ENCODE results near the gene CNTNAP2. TPM values are rescaled to one million over a fixed set of nuclear protein-coding genes. Genes with fewer than 3 reads are reported as not detected.

The CNTNAP2 gene
- total RNA-seq, 2 experiments from 2014 or later, result not detected

GRCh38 chr7:147971606-147972110 lies 1855.1 kb downstream of the CNTNAP2 start:
- DNase-seq (no peak), ATAC-seq (ENCODE audit: poor library complexity) (no peak)
- no peaks in the 10 kb centered on the region for H3K36me3 Mint-ChIP-seq (ENCODE audit: low read depth)
- no peak for TF ChIP-seq CTCF (IDR thresholded peaks at IDR 0.05)
- H3K27me3 ChIP-seq (ENCODE audit: control insufficient read depth in 1 of 2, insufficient read depth in 2 of 2, low read length in 2 of 2), result no peaks in the 10 kb centered on the region
- H3K27me3 Mint-ChIP-seq, result peaks cover 3% of the 10 kb centered on the region
- CTCF ChIA-PET, result no interaction called here
- no peaks in the 10 kb centered on the region for H3K4me1 ChIP-seq (ENCODE audit: insufficient read depth, low read length)
- POLR2A ChIA-PET, result no interaction called here
- no peaks in the 10 kb centered on the region for H3K9me3 ChIP-seq (ENCODE audit: control insufficient read depth in 1 of 2, insufficient read depth in 1 of 2, low read length in 2 of 2)
- H3K4me3 ChIP-seq (ENCODE audit: low read length), result no peak overlapping the region
- no peaks in the 10 kb centered on the region for H3K36me3 ChIP-seq (ENCODE audit: insufficient read depth, low read length)
- no peaks in the 10 kb centered on the region for H3K4me1 Mint-ChIP-seq (ENCODE audit: low read depth)
- H3K27ac ChIP-seq (ENCODE audit: low read depth in 1 of 2, low read length in 2 of 2), result no peak overlapping the region
- H3K9me3 Mint-ChIP-seq, result no peaks in the 10 kb centered on the region
- intact Hi-C loops (cut with DNase I, micrococcal nuclease), result no loop called here
- H3K4me3 Mint-ChIP-seq, result no peak overlapping the region
- no peak overlapping the region for H3K27ac Mint-ChIP-seq

- Mint-ChIP-seq H3K9me3 (no peaks in the 10 kb centered on the region), H3K4me3 (no peak overlapping the region), H3K4me1 (ENCODE audit: low read depth) (no peaks in the 10 kb centered on the region), H3K27me3 (peaks cover 9% of the 10 kb centered on the region), H3K36me3 (ENCODE audit: low read depth) (no peaks in the 10 kb centered on the region), H3K27ac (no peak overlapping the region)
- Histone ChIP-seq H3K4me3 (ENCODE audit: low read length) (no peak overlapping the region), H3K36me3 (ENCODE audit: insufficient read depth, low read length) (no peaks in the 10 kb centered on the region), H3K9me3 (ENCODE audit: control insufficient read depth in 1 of 2, insufficient read depth in 1 of 2, low read length in 2 of 2) (no peaks in the 10 kb centered on the region), H3K27me3 (ENCODE audit: control insufficient read depth in 1 of 2, insufficient read depth in 2 of 2, low read length in 2 of 2) (no peaks in the 10 kb centered on the region), H3K27ac (ENCODE audit: low read depth in 1 of 2, low read length in 2 of 2) (no peak overlapping the region), H3K4me1 (ENCODE audit: insufficient read depth, low read length) (no peaks in the 10 kb centered on the region)
- intact Hi-C loops (cut with DNase I, micrococcal nuclease), result no loop called here
- ATAC-seq (ENCODE audit: poor library complexity), result no peak
- CTCF ChIA-PET, result no interaction called here
- DNase-seq, result no peak
- TF ChIP-seq CTCF (IDR thresholded peaks at IDR 0.05), result no peak
- POLR2A ChIA-PET, result no interaction called here
Observed at GRCh38 chr7:147978201-147978600, 1861.6 kb downstream of the CNTNAP2 start.

- ChIA-PET POLR2A (no interaction called here), CTCF (no interaction called here)
- TF ChIP-seq CTCF (IDR thresholded peaks at IDR 0.05), result no peak
- Histone ChIP-seq H3K27me3 (ENCODE audit: control insufficient read depth in 1 of 2, insufficient read depth in 2 of 2, low read length in 2 of 2) (no peaks in the 10 kb centered on the region), H3K9me3 (ENCODE audit: control insufficient read depth in 1 of 2, insufficient read depth in 1 of 2, low read length in 2 of 2) (no peaks in the 10 kb centered on the region), H3K27ac (ENCODE audit: low read depth in 1 of 2, low read length in 2 of 2) (no peak overlapping the region), H3K36me3 (ENCODE audit: insufficient read depth, low read length) (no peaks in the 10 kb centered on the region), H3K4me1 (ENCODE audit: insufficient read depth, low read length) (no peaks in the 10 kb centered on the region), H3K4me3 (ENCODE audit: low read length) (no peak overlapping the region)
- Mint-ChIP-seq H3K36me3 (ENCODE audit: low read depth) (no peaks in the 10 kb centered on the region), H3K4me3 (no peak overlapping the region), H3K4me1 (ENCODE audit: low read depth) (no peaks in the 10 kb centered on the region), H3K27ac (no peak overlapping the region), H3K9me3 (no peaks in the 10 kb centered on the region), H3K27me3 (peaks cover 8% of the 10 kb centered on the region)
- DNase-seq, result no peak
- no peak for ATAC-seq (ENCODE audit: poor library complexity)
- intact Hi-C loops (cut with DNase I, micrococcal nuclease), result no loop called here
Observed at GRCh38 chr7:147978651-147979050, 1862.0 kb downstream of the CNTNAP2 start.

All from CD4-positive, alpha-beta T cell (primary cell).